AG10803 (cell line): ENCODE results near the gene CLCA2.
"Not testable (repeated sequence)": the region's sequence is repeated elsewhere in the genome, so short reads cannot be mapped to it uniquely, and the experiment has no call there.

Experiments
- DNase-seq: peaks from one replicate; pipeline ENCODE4 v3.0.0; 2010; ENCODE audit warnings: low read depth
- H3K4me3 ChIP-seq: 2 replicates; pipeline ENCODE4 v1.5.1; 2011; ENCODE audit warnings: mild to moderate bottlenecking, low read length, control low read depth
- CTCF ChIP-seq: conservative IDR thresholded peaks from 2 replicates; pipeline ENCODE4 v1.5.1; 2011; ENCODE audit warnings: mild to moderate bottlenecking, low read length, control low read depth, inconsistent platforms

Gene CLCA2

GRCh38 chr1:86500714-86501113 is 76.7 kb downstream of the CLCA2 start:
- no peak for TF ChIP-seq CTCF
- no peak for DNase-seq
- H3K4me3 ChIP-seq: no peak overlapping the region

- peak; percentile 39 for TF ChIP-seq CTCF
- H3K4me3 ChIP-seq, DNase-seq: not testable (repeated sequence)
These were observed 78.2 kb downstream of the CLCA2 start for GRCh38 chr1:86502125-86502646.

GRCh38 chr1:86502721-86503405 is 78.9 kb downstream of the CLCA2 start:
- no peak for DNase-seq
- no peak overlapping the region for H3K4me3 ChIP-seq
- TF ChIP-seq CTCF: no peak

GRCh38 chr1:86503406-86504136 is 79.6 kb downstream of the CLCA2 start:
- no peak for DNase-seq
- no peak overlapping the region for H3K4me3 ChIP-seq

GRCh38 chr1:86504137-86504479 is 80.1 kb downstream of the CLCA2 start:
- TF ChIP-seq CTCF: no peak
- no peak for DNase-seq
- H3K4me3 ChIP-seq: no peak overlapping the region

More at GRCh38 chr1:86503406-86504136, 79.6 kb downstream of the CLCA2 start:
- TF ChIP-seq CTCF: no peak

GRCh38 chr1:86504895-86505563 is 81.1 kb downstream of the CLCA2 start:
- H3K4me3 ChIP-seq: no peak overlapping the region
- TF ChIP-seq CTCF: no peak
- DNase-seq: peak; percentile 52
